Left lung (tissue), 10 donors: ENCODE results near the gene PTPRA. TPM values are rescaled to one million over a fixed set of nuclear protein-coding genes. Genes with fewer than 3 reads are reported as not detected.

ENCODE experiments used
- ATAC-seq: fragments of 200-7000 bp; cut with Tn5 transposase; one replicate; pipeline ENCODE4 v1.9.1; 2020; ENCODE audit warnings: moderate library complexity
- DNase-seq, 4 donors: peaks; one replicate each; pipeline ENCODE4 v3.0.0-alpha.2; 2013 to 2020
- H3K27ac ChIP-seq, 2 donors: fragments of 200-600 bp; sonication (generic) in 1 of 2; one replicate each; pipeline versions ENCODE4 v1.5.0 to v1.8.0; 2020 to 2021
- H3K27me3 ChIP-seq, 2 donors: fragments of 200-600 bp; sonication (generic) in 1 of 2; one replicate each; pipeline versions ENCODE4 v1.5.0 to v1.8.0; 2020 to 2021
- H3K36me3 ChIP-seq, 2 donors: fragments of 200-600 bp; sonication (generic) in 1 of 2; one replicate each; pipeline versions ENCODE4 v1.5.0 to v1.8.0; 2020 to 2021
- H3K4me1 ChIP-seq, 2 donors: fragments of 200-600 bp; one replicate each; pipeline ENCODE4 v1.8.0; 2021
- H3K4me3 ChIP-seq, 2 donors: fragments of 200-600 bp; sonication (generic) in 1 of 2; one replicate each; pipeline versions ENCODE4 v1.5.0 to v1.8.0; 2020 to 2021; ENCODE audit warnings: mild to moderate bottlenecking in 1 of 2
- H3K9me3 ChIP-seq, 2 donors: fragments of 200-600 bp; sonication (generic) in 1 of 2; one replicate each; pipeline versions ENCODE4 v1.5.0 to v1.8.0; 2020 to 2021
- intact Hi-C, 2 donors: fragments of 100-400 bp; cut with DNase I; formaldehyde crosslinking; loops; one replicate each; pipeline versions ENCODE4 v1.11.2 to v1.14.2; 2022
- polyA plus RNA-seq, 6 donors: library from polyadenylated mRNA; unstranded; fragments of 120-200 nt; gene quantifications; one replicate each; pipeline ENCODE4 v1.2.1, GENCODE V29; 2013; ENCODE audit not compliant: insufficient read length in 6 of 6
- total RNA-seq, 2 donors: library from RNA; stranded (reverse); fragmentation: NEBNext Ultra II Directional; extraction: Animal tissue kit (Norgen Biotek cat#: 25700); gene quantifications; one replicate each; pipeline ENCODE4 v1.2.1, GENCODE V29; 2021
- TF ChIP-seq, protein P1 (sequence below), 2 donors: fragments of 200-600 bp; sonication (generic) in 1 of 2; IDR thresholded peaks; one replicate each; pipeline versions ENCODE4 v1.5.0 to v1.8.0; 2021; ENCODE audit warnings: antibody characterized with exemption in 2 of 2
- donor health status: DM: no; HTN: yes; CAD: no.
- donor health status: DM: no; HTN: no; CAD: no.

PTPRA gene
- total and polyA plus RNA-seq, 8 donors = 51.0 to 88.1 (median 78.6) TPM

DNA sequence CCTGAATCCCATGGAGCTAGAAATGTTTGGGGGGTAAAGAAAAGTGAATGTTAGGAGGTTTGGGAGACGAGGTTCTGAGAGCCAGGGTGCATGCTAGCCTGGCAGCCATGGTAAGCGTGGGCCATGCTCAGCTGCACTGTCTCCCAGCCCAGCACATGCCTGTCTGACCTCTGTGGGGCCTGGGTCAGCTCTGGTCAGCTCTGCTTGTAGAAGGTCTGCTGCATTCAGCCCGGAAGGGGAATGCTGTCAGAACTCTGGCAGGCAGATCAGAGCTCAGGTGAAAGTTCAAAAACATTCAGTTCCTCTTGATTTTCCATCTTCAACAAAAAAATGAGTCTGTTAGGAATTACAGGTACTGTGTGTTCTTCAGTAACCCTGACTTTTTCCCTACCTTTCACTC is 164.4 kb downstream of the PTPRA start:
- Histone ChIP-seq H3K4me1 (no peaks in the 10 kb centered on the region), H3K27me3 (no peaks in the 10 kb centered on the region), H3K36me3 (peaks cover 0 to 77% of the 10 kb centered on the region in 2 donors), H3K4me3 (no peak overlapping the region), H3K9me3 (no peaks in the 10 kb centered on the region), H3K27ac (no peak overlapping the region)
- intact Hi-C loops = no loop called here
- ATAC-seq (no peak), DNase-seq (no peak)
- TF ChIP-seq, protein P1, sequence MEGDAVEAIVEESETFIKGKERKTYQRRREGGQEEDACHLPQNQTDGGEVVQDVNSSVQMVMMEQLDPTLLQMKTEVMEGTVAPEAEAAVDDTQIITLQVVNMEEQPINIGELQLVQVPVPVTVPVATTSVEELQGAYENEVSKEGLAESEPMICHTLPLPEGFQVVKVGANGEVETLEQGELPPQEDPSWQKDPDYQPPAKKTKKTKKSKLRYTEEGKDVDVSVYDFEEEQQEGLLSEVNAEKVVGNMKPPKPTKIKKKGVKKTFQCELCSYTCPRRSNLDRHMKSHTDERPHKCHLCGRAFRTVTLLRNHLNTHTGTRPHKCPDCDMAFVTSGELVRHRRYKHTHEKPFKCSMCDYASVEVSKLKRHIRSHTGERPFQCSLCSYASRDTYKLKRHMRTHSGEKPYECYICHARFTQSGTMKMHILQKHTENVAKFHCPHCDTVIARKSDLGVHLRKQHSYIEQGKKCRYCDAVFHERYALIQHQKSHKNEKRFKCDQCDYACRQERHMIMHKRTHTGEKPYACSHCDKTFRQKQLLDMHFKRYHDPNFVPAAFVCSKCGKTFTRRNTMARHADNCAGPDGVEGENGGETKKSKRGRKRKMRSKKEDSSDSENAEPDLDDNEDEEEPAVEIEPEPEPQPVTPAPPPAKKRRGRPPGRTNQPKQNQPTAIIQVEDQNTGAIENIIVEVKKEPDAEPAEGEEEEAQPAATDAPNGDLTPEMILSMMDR (IDR thresholded peaks at IDR 0.05) = no peak

DNA sequence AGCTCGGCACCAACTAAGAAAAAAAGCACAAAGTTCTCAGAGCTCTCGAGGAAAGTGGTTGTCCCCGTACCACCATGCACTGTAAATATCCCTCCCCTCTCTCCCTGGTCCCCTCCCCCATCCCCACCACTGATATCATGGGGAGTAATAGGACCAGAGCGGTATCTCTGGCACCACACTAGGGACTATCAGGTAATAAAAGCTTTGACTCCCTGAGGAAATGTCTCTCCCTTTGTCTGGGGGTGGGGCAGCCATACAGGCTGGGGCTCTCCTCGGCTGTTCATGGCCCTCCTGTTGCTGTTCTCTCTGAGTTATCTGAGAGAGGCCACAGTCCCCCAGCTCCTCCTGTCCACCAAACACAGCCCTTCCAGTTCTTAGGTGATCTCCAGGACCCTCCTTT is 165.2 kb downstream of the PTPRA start:
- no peaks in the 10 kb centered on the region for H3K27me3 ChIP-seq
- no peak for ATAC-seq
- DNase-seq = no peak
- no peaks in the 10 kb centered on the region for H3K9me3 ChIP-seq
- H3K4me3 ChIP-seq = no peak overlapping the region
- TF ChIP-seq, protein P1 (IDR thresholded peaks at IDR 0.05) = no peak
- H3K4me1 ChIP-seq = no peaks in the 10 kb centered on the region
- intact Hi-C loops = no loop called here
- no peak overlapping the region for H3K27ac ChIP-seq
- H3K36me3 ChIP-seq = peaks cover 0 to 69% of the 10 kb centered on the region in 2 donors

DNA sequence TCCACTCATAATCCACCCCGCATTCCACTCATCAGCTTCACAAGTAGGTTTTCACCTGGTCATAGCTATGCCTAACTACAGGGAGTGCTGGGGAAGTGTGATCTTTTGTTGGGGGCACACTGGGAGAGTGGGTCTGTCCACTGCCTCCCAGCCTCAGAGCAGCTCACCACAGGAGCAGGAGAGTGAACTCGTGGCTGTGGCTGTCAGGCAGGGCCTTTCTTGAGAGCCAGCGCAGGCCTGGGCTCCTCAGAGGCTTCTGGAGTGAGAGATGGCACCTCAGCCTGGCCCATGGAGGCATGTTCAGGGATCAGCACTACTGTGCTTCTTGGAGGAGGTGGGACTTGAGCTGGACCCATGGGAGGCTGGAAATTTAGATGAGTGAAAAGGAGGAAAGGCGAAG is 166.1 kb downstream of the PTPRA start:
- Histone ChIP-seq H3K36me3 (peaks cover 0 to 59% of the 10 kb centered on the region in 2 donors), H3K27me3 (no peaks in the 10 kb centered on the region), H3K4me1 (no peaks in the 10 kb centered on the region), H3K9me3 (no peaks in the 10 kb centered on the region), H3K4me3 (no peak overlapping the region), H3K27ac (no peak overlapping the region)
- TF ChIP-seq, protein P1 (IDR thresholded peaks at IDR 0.05) = no peak
- DNase-seq (peak in 1 of 4 donors; percentile 26), ATAC-seq (no peak)
- intact Hi-C loops = no loop called here

DNA sequence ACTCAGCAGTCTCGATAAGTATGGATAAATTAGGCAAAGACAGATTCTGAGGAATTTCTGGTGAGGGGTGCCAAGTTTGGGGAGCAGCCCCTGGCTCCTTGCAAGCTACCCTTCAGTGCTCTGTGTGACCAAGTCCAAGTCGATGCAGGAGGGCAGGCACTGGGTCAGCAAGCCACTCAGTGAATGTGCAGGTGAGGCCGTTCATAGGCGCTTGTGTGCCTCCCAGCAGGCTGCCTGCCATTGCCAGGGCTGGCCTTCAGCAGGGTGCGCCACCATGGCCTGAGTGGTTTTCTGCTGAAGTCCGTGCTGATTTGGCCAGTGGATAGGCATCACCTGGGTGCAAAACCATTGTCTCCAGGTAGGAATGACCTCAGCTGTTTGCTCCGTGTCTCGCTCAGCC is 166.8 kb downstream of the PTPRA start:
- H3K36me3 ChIP-seq = peaks cover 0 to 56% of the 10 kb centered on the region in 2 donors
- intact Hi-C loops = no loop called here

DNA sequence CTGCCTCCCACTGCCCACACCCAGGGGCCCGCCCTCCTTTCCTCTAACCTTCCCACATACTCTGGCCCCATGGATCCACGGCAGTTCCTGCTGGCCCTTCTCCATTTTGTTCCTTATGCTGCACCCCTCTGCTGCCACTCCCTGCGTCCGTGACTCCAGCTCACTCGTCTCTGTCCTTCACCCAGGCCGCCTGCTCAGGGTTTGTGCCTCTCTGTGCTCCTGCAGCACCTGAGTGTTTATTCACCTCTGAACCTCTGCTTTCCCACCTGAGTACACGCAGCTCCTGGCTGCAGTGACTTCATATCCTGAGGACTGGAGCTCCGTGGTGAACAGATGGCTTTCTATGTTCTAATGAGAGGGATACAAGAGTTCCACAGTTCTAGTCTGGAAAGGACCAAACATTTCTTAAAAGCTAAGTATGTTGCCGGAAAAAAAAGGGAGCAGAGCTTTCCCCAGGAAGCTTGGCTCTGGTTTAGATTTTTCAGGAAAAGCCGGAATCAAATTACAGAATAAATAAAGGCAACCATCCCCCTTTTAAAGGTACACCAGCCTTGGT is 168.7 kb downstream of the PTPRA start:
- no peak for ATAC-seq
- Histone ChIP-seq H3K4me3 (no peak overlapping the region), H3K9me3 (no peaks in the 10 kb centered on the region), H3K36me3 (peaks cover 0 to 37% of the 10 kb centered on the region in 2 donors), H3K27ac (peak overlapping the region; percentile 45 to 51), H3K4me1 (peaks cover 7 to 13% of the 10 kb centered on the region in 2 donors), H3K27me3 (no peaks in the 10 kb centered on the region)
- intact Hi-C loops = no loop called here
- TF ChIP-seq, protein P1 (IDR thresholded peaks at IDR 0.05) = no peak
- peak in 3 of 4 donors; percentile 23 to 47 (median 38) for DNase-seq

More for the DNA sequence above, 166.8 kb downstream of the PTPRA start:
- TF ChIP-seq, protein P1 (IDR thresholded peaks at IDR 0.05) = no peak
- DNase-seq (no peak), ATAC-seq (no peak)
- H3K4me1 ChIP-seq = peaks cover 2 to 5% of the 10 kb centered on the region in 2 donors
- H3K4me3 ChIP-seq = no peak overlapping the region
- no peaks in the 10 kb centered on the region for H3K27me3 ChIP-seq
- no peak overlapping the region for H3K27ac ChIP-seq
- no peaks in the 10 kb centered on the region for H3K9me3 ChIP-seq
